Small intestine (tissue), 7 donors: ENCODE measurements around the gene BSDC1. TPM values are rescaled to one million over a fixed set of nuclear protein-coding genes. Genes with fewer than 3 reads are reported as not detected.

Experiments used
- DNase-seq, 2 donors: peaks; one replicate each; pipeline versions ENCODE4 v3.0.0 to v3.0.0-alpha.2; 2013
- FAIRE-seq: peaks from 2 replicates; lab custom pipeline; 2012; peaks lifted over from hg19 to GRCh38; lab: Jason Lieb, UNC
- H3K27ac ChIP-seq, 3 donors: one replicate each; pipeline ENCODE4 v1.5.1; 2013; ENCODE audit warnings: low read length in 2 of 3, mild to moderate bottlenecking in 2 of 3, control low read depth in 1 of 3, inconsistent platforms in 1 of 3, low read depth in 1 of 3, moderate library complexity in 1 of 3
- H3K27me3 ChIP-seq, 3 donors: one replicate each; pipeline ENCODE4 v1.6.1; 2013; ENCODE audit warnings: low read length in 3 of 3, inconsistent platforms in 1 of 3; ENCODE audit not compliant: control insufficient read depth in 3 of 3, insufficient read depth in 3 of 3
- H3K36me3 ChIP-seq, 3 donors: one replicate each; pipeline ENCODE4 v1.6.1; 2013; ENCODE audit warnings: low read length in 3 of 3, inconsistent platforms in 1 of 3, low read depth in 1 of 3, mild to moderate bottlenecking in 1 of 3, moderate library complexity in 1 of 3; ENCODE audit not compliant: control insufficient read depth in 3 of 3, insufficient read depth in 2 of 3
- H3K4me1 ChIP-seq, 3 donors: one replicate each; pipeline ENCODE4 v1.6.1; 2013; ENCODE audit warnings: low read length in 2 of 3, inconsistent platforms in 1 of 3, low read depth in 1 of 3, mild to moderate bottlenecking in 1 of 3, moderate library complexity in 1 of 3; ENCODE audit not compliant: control insufficient read depth in 3 of 3, insufficient read depth in 2 of 3
- H3K4me3 ChIP-seq, 3 donors: one replicate each; pipeline ENCODE4 v1.5.1; 2013; ENCODE audit warnings: low read length in 3 of 3, control low read depth in 1 of 3, inconsistent platforms in 1 of 3, low read depth in 1 of 3, mild to moderate bottlenecking in 1 of 3, moderate library complexity in 1 of 3
- H3K9me3 ChIP-seq, 2 donors: one replicate each; pipeline ENCODE4 v1.6.1; 2013; ENCODE audit warnings: low read depth in 1 of 2, low read length in 1 of 2; ENCODE audit not compliant: control insufficient read depth in 2 of 2, insufficient read depth in 1 of 2
- WGBS, 3 donors: extraction: QIAGEN DNeasy Blood & Tissue Kit; methylation state at CpG; one replicate each; pipeline ENCODE4 v1.1.7; 2013; 5-methylcytosine and 5-hydroxymethylcytosine counted together
- polyA plus RNA-seq, 4 donors: library from polyadenylated mRNA; stranded (reverse) in 3 of 4; unstranded in 1 of 4; fragments of 200-250 nt in 3 of 4; fragments of 120-200 nt in 1 of 4; gene quantifications; one replicate each; pipeline versions ENCODE4 v1.2.1 to v1.2.3, GENCODE V29; 2013
- donor health status: healthy with polysubstance abuse.
- donor health status: control.
- donor health status: control.
- donor health status: Bipolar disorder and iron deficiency.
- donor health status: healthy.

Gene BSDC1
- polyA plus RNA-seq, 4 donors = 38.5 to 61.2 (median 39.4) TPM

DNA sequence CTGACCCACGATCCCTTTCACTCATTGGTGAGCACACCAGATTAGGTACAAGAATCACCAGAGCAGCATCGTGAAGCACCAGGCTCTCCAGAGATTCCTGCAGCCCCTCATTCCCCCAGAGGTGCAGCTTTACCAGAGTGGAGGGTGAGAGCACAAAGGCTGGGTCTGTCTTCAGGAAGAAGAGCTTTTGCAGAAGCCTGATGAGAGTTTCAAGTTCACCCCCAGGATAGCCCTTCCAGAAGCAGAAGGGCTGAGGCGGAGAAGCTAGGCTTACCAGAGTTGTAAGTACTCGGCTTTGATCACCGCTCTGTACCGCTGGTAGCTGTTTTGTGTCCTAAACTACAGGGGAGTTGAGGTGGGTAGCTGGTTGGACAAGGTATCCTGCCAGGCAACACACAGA, 28.8 kb downstream of the BSDC1 start:
- Histone ChIP-seq H3K4me3 (no peak overlapping the region), H3K9me3 (no peaks in the 10 kb centered on the region), H3K27me3 (no peaks in the 10 kb centered on the region), H3K36me3 (peaks cover 6 to 68% (median 15%) of the 10 kb centered on the region in 3 donors), H3K4me1 (peaks cover 0 to 6% (median 3%) of the 10 kb centered on the region in 3 donors), H3K27ac (no peak overlapping the region)
- no peak for FAIRE-seq
- WGBS, 3 donors = 85 to 90% (median 89%) methylated on average over 6 of the region's 6 CpGs
- DNase-seq = no peak

DNA sequence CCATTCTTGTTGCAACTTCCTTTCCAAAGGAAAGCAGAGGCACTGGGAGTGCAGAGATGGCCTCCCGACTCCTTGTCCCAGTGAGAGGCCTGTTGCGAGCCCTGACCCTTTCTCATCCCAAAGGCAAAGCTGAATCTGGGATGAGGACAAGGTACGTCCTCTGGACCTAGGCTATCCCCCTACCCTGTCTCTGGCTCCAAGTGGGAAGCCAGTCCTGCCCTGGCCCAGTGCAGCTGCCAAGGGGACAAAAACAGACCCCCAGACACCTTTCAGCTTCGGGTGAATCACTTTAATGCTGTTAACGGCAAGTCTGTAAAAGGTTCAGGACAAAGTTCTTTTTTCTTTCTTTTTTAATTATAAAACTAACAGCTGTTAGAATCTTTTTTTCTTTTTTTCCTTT, 29.4 kb downstream of the BSDC1 start:
- DNase-seq = no peak
- no peaks in the 10 kb centered on the region for H3K27me3 ChIP-seq
- no peak overlapping the region for H3K27ac ChIP-seq
- H3K4me3 ChIP-seq = no peak overlapping the region
- H3K4me1 ChIP-seq = peaks cover 0 to 6% (median 3%) of the 10 kb centered on the region in 3 donors
- peaks cover 6 to 63% (median 15%) of the 10 kb centered on the region in 3 donors for H3K36me3 ChIP-seq
- H3K9me3 ChIP-seq = no peaks in the 10 kb centered on the region
- 74 to 86% (median 79%) methylated on average over 5 of the region's 5 CpGs for WGBS, 3 donors
- FAIRE-seq = no peak

DNA sequence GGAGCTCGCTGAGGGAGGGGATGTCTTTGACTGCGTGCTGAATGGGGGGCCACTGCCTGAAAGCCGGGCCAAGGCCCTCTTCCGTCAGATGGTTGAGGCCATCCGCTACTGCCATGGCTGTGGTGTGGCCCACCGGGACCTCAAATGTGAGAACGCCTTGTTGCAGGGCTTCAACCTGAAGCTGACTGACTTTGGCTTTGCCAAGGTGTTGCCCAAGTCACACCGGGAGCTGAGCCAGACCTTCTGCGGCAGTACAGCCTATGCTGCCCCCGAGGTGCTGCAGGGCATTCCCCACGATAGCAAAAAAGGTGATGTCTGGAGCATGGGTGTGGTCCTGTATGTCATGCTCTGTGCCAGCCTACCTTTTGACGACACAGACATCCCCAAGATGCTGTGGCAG, 30.5 kb downstream of the BSDC1 start:
- WGBS, 3 donors = 85 to 93% (median 93%) methylated on average over 12 of the region's 12 CpGs
- no peaks in the 10 kb centered on the region for H3K9me3 ChIP-seq
- H3K4me1 ChIP-seq = peaks cover 0 to 6% (median 3%) of the 10 kb centered on the region in 3 donors
- H3K27me3 ChIP-seq = no peaks in the 10 kb centered on the region
- peaks cover 6 to 53% (median 12%) of the 10 kb centered on the region in 3 donors for H3K36me3 ChIP-seq
- DNase-seq = no peak
- no peak overlapping the region for H3K27ac ChIP-seq
- H3K4me3 ChIP-seq = no peak overlapping the region
- no peak for FAIRE-seq

DNA sequence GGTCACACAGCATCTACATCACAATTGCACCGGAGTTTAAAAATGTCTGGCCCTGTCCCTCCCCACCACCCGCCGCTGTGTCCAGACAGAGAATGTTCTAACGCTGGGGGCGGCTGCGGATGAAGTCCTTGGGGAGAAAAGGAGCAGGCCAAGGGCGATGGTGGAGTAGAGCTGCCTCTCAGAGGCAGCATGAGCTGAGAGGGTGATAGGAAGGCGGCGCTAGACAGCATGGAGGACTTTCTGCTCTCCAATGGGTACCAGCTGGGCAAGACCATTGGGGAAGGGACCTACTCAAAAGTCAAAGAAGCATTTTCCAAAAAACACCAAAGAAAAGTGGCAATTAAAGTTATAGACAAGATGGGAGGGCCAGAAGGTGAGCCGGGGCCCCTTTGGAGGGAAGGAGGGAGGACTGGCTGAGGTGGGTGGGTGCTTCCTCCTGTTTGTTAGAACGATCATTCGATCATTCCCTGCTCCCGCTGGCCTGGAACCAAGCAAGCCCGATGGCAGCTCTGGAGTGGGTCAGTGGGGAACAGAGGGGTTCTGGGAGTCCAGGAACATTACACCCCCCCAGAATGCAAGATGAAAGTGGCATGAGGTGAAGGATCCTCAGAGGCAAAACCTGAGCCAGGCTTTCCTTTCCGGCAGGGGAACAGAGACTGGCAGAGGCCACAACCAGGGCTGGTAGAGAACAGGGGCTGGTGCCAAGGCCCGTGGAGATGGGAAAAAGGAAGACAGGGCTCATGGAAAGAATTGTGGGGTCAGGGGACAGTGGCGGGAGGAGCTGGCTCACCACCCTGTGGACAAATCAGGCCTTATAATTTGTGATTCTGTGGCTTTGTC, 31.5 kb downstream of the BSDC1 start, which contains the start of the genes FAM229A and TSSK3:
Gene FAM229A, minus strand, starts transcription at position 12 of the 840 bp plus-strand sequence. CDS start 394 bp downstream, outside the sequence.
Gene TSSK3, plus strand, starts transcription at position 66 of the 840 bp plus-strand sequence. Its CDS starts 163 bp downstream, at position 229.
- Histone ChIP-seq H3K36me3 (peaks cover 6 to 44% (median 6%) of the 10 kb centered on the region in 3 donors), H3K27ac (no peak within 1 kb of the TSS), H3K4me1 (peaks cover 0 to 16% (median 3%) of the 10 kb centered on the region in 3 donors), H3K9me3 (no peaks in the 10 kb centered on the region), H3K4me3 (peak within 1 kb of the TSS in 2 of 3 donors; percentile 41 to 42), H3K27me3 (no peaks in the 10 kb centered on the region)
- WGBS, 3 donors = 68 to 75% (median 73%) methylated on average over 17 of the region's 17 CpGs
- DNase-seq (no peak), FAIRE-seq (no peak)

DNA sequence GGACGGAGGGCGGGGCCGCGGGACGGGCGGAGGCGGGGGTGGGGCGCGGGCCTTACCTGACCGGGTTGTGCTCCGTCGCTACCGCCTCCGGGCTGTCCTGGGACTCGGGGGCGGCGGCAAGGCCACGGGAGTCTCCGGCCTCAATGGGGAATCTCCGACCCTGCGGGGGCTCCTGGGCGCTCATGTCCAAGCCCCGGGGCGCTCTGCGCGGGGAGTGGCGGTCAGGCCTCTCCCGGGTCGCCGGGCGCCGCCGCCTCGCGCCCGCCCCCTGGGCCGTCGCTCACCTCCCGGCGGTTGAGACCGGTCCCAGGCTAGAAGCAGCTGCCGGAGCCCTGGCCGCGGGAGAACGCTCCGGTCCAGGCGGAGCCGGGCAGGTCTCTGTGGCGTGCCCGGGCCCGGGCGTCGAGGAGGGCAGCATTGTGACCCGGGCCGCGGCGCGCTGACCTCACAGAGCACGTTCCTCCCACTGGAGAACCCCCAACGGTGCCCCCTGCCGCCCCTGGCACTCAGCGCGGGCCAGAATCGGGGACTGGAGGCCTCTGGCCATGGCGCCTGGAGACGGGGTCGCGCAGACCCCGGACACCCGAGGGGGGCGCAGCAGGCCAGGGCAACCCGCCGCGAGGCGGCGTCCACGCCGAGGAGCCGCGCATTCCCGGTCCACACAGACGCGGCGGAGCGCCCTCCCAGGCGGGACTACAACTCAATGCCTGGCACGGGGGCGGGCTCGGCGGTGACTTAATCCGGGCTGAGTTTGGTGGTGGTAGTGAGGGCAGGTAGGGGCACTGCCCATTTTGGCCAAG, 32.4 kb downstream of the BSDC1 start:
- Histone ChIP-seq H3K36me3 (peaks cover 2 to 38% (median 3%) of the 10 kb centered on the region in 3 donors), H3K27ac (no peak overlapping the region), H3K9me3 (no peaks in the 10 kb centered on the region), H3K27me3 (no peaks in the 10 kb centered on the region), H3K4me3 (peak overlapping the region in 2 of 3 donors; percentile 41 to 42), H3K4me1 (peaks cover 0 to 16% (median 3%) of the 10 kb centered on the region in 3 donors)
- DNase-seq (peak; percentile 24 to 71), FAIRE-seq (no peak)
- WGBS, 3 donors = 1 to 7% (median 2%) methylated on average over 57 to 91 of the region's 91 CpGs

DNA sequence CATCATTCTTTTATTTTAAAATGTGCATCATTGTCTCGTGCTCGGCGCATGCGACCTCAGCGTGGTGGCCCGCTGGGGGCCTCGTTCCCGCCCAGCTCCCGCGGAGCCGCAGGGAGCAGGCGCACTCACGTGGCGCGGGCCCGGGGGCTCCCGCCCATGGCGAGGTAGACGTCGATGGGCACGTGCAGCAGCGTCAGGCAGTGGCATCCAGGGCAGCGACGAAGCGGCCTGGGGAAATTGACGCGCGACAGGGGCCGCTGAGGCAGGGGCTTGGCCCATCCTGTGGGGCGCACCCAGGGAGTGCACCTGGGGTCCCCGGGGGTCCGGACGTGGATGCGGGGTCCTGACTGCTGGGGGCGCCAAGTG, 33.0 kb downstream of the BSDC1 start:
- DNase-seq (no peak), FAIRE-seq (no peak)
- no peak overlapping the region for H3K27ac ChIP-seq
- peak overlapping the region in 1 of 3 donors; percentile 42 for H3K4me3 ChIP-seq
- H3K27me3 ChIP-seq = no peaks in the 10 kb centered on the region
- WGBS, 3 donors = 51 to 67% (median 53%) methylated on average over 27 to 35 of the region's 35 CpGs
- peaks cover 1 to 33% (median 3%) of the 10 kb centered on the region in 3 donors for H3K36me3 ChIP-seq
- H3K4me1 ChIP-seq = peaks cover 0 to 16% (median 3%) of the 10 kb centered on the region in 3 donors
- H3K9me3 ChIP-seq = no peaks in the 10 kb centered on the region

DNA sequence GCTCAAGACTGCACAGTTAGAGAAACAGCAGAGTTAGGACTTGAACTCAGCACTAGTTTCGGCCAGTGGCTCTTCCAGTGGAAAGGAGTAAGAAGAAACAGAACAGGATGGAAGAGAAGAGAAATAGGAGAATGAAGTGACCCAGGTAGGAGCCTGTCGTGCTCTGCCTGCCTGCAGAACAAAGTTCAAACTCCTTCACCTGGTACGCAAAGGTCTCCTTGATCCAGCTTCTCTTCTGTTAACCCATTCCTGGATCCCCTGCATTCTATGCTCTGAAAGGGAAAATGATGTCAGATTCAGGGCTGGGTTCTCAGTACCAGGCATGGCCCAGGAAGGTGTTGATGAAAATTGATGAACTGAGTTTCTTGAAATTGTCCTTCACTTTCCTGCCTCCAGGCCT, 35.8 kb downstream of the BSDC1 start:
- Histone ChIP-seq H3K4me3 (no peak overlapping the region), H3K27ac (peak overlapping the region in 1 of 3 donors; percentile 50), H3K36me3 (peaks cover 0 to 15% (median 0%) of the 10 kb centered on the region in 3 donors), H3K9me3 (no peaks in the 10 kb centered on the region), H3K27me3 (no peaks in the 10 kb centered on the region), H3K4me1 (peaks cover 0 to 18% (median 6%) of the 10 kb centered on the region in 3 donors)
- FAIRE-seq = no peak
- 18 to 72% (median 31%) methylated on average over 3 of the region's 3 CpGs for WGBS, 3 donors
- DNase-seq = peak; percentile 35 to 65

DNA sequence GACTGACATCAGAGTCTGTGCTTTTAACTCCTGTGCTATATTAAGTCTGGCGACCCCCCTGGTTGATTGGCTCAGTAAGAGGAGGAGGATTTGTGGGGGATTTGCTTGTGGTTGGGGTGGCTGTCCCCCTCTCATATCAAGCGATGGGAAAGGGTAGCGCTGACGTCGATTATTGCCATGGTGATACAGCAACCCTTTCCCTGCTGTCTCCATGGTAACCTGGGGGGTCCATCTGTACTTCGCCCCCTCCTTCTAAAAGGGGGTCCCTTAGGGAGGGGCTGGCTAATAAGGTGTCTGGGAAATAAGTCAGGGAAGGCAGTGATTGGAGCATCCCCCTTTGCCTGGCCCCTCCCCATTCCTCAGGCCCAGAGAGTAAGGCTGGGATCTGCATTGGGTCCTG, 36.6 kb downstream of the BSDC1 start:
- peaks cover 0 to 26% (median 13%) of the 10 kb centered on the region in 3 donors for H3K4me1 ChIP-seq
- no peak overlapping the region for H3K4me3 ChIP-seq
- DNase-seq = no peak
- no peaks in the 10 kb centered on the region for H3K9me3 ChIP-seq
- no peak for FAIRE-seq
- no peak overlapping the region for H3K27ac ChIP-seq
- no peaks in the 10 kb centered on the region for H3K27me3 ChIP-seq
- 58 to 73% (median 70%) methylated on average over 6 of the region's 6 CpGs for WGBS, 3 donors
- peaks cover 0 to 14% (median 0%) of the 10 kb centered on the region in 3 donors for H3K36me3 ChIP-seq
